Mesodermal cell (in vitro differentiated cells): ENCODE measurements around the gene RPS18.

ENCODE experiments used
- H3K27ac ChIP-seq: 2 replicates; pipeline ENCODE4 v1.7.0; 2013; ENCODE audit warnings: mild to moderate bottlenecking, low read depth, low read length, moderate library complexity; ENCODE audit not compliant: severe bottlenecking
- H3K36me3 ChIP-seq: 2 replicates; pipeline ENCODE4 v1.7.1; 2013; ENCODE audit warnings: mild to moderate bottlenecking, low read length, moderate library complexity; ENCODE audit not compliant: control insufficient read depth, insufficient read depth
- H3K4me1 ChIP-seq: one replicate; pipeline ENCODE4 v1.7.1; 2013; ENCODE audit warnings: mild to moderate bottlenecking, low read length; ENCODE audit not compliant: insufficient read depth, control insufficient read depth, poor library complexity, severe bottlenecking
- H3K4me3 ChIP-seq: 2 replicates; pipeline ENCODE4 v1.7.0; 2013; ENCODE audit warnings: low read length, control low read depth, mild to moderate bottlenecking; ENCODE audit not compliant: insufficient read depth, poor library complexity, severe bottlenecking; ENCODE audit errors: extremely low read depth
- H3K9me3 ChIP-seq: 2 replicates; pipeline ENCODE4 v1.7.1; 2013; ENCODE audit warnings: mild to moderate bottlenecking, low read length, moderate library complexity; ENCODE audit not compliant: control insufficient read depth
- WGBS, 2 experiments: methylation state at CpG; one replicate each; pipeline ENCODE4 v1.1.5; 2013; ENCODE audit warnings: missing lambda C conversion rate in 2 of 2; ENCODE audit not compliant: insufficient coverage in 2 of 2; 5-methylcytosine and 5-hydroxymethylcytosine counted together

The RPS18 gene

GRCh38 chr6:33316603-33317418 is 44.9 kb downstream of the RPS18 start:
- WGBS, 2 experiments, result 79 to 82% methylated on average over 14 to 19 of the region's 19 CpGs
- Histone ChIP-seq H3K9me3 (no peaks in the 10 kb centered on the region), H3K27ac (no peak overlapping the region), H3K4me1 (peaks cover 36% of the 10 kb centered on the region), H3K36me3 (peaks cover 43% of the 10 kb centered on the region), H3K4me3 (peak overlapping the region; percentile 58)

DNA sequence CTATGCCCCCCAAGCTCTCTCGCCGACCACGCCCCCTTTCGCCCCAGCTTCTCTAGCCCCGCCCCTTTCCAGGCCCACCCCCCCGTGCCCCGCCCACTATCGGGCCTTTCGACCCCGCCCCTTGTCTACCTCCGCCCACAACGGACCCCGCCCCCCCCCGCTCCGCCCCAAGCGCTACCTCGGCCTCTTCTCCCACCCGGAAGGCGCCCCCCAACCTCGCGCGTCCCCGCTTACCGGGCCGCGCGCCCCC is 45.5 kb downstream of the RPS18 start:
- H3K4me1 ChIP-seq, result peaks cover 36% of the 10 kb centered on the region
- H3K36me3 ChIP-seq, result peaks cover 43% of the 10 kb centered on the region
- H3K4me3 ChIP-seq, result peak overlapping the region; percentile 58
- no peaks in the 10 kb centered on the region for H3K9me3 ChIP-seq
- peak overlapping the region; percentile 88 for H3K27ac ChIP-seq
- no CpG with 5 or more reads among the region's 27 CpGs for WGBS, 2 experiments

GRCh38 chr6:33317669-33318425 is 46.0 kb downstream of the RPS18 start, which contains the start of gene ZBTB22:
ZBTB22 (minus strand) TSS chr6:33317744; CDS start chr6:33316916, 828 bp downstream.
- WGBS, 2 experiments, result 0 to 2% methylated on average over 28 to 32 of the region's 44 CpGs
- Histone ChIP-seq H3K4me3 (peak within 1 kb of the TSS; percentile 58), H3K36me3 (peaks cover 43% of the 10 kb centered on the region), H3K27ac (peak within 1 kb of the TSS; percentile 88), H3K9me3 (no peaks in the 10 kb centered on the region), H3K4me1 (peaks cover 36% of the 10 kb centered on the region)

DNA sequence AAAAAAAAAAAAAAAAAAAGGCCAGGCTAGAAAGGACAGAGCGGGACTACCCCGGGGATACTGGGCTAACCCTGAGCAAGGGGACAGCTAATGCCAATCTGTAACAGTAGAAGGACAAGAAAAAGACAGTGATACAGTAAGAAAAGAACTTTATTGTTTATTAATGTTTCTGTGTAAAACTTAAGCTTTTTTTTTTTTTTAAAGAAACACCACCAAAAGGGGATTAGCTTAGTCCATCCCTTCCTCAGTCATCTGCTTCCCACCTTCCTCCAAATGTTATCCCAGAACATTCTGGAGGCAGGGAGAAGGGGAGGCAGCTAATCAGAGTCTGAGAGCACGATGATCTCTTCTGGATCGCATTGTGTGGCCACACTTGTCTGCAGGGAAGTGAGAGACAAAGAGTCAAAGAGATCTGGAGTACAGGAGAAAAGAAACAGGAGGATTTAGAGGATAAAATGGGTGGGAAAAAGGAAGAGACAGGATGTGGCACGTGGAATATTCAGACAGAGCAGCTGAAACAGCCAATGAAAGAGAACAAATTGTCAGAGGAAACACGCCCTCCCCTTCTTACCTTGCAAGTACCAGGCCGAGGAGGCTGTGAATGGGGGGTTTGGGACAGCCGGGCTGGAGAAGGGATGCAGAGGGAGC is 46.7 kb downstream of the RPS18 start:
- peak overlapping the region; percentile 88 for H3K27ac ChIP-seq
- H3K4me1 ChIP-seq, result peaks cover 36% of the 10 kb centered on the region
- H3K9me3 ChIP-seq, result no peaks in the 10 kb centered on the region
- 56 to 79% methylated on average over 4 to 5 of the region's 8 CpGs for WGBS, 2 experiments
- peaks cover 43% of the 10 kb centered on the region for H3K36me3 ChIP-seq
- peak overlapping the region; percentile 58 for H3K4me3 ChIP-seq

GRCh38 chr6:33319939-33320314 is 48.1 kb downstream of the RPS18 start:
- Histone ChIP-seq H3K36me3 (peaks cover 43% of the 10 kb centered on the region), H3K4me3 (no peak overlapping the region), H3K9me3 (no peaks in the 10 kb centered on the region), H3K27ac (peak overlapping the region; percentile 20), H3K4me1 (peaks cover 30% of the 10 kb centered on the region)
- WGBS, 2 experiments, result 93 to 95% methylated on average over 3 of the region's 3 CpGs

- Histone ChIP-seq H3K27ac (peak overlapping the region; percentile 31), H3K4me3 (no peak overlapping the region), H3K36me3 (peaks cover 38% of the 10 kb centered on the region), H3K9me3 (no peaks in the 10 kb centered on the region), H3K4me1 (peaks cover 28% of the 10 kb centered on the region)
- WGBS, 2 experiments, result 90% methylated on average over 30 to 32 of the region's 32 CpGs
These were observed 48.7 kb downstream of the RPS18 start for GRCh38 chr6:33320315-33321181.

GRCh38 chr6:33321227-33321626 is 49.4 kb downstream of the RPS18 start:
- Histone ChIP-seq H3K27ac (no peak overlapping the region), H3K36me3 (peaks cover 31% of the 10 kb centered on the region), H3K4me3 (peak overlapping the region; percentile 86), H3K4me1 (peaks cover 28% of the 10 kb centered on the region), H3K9me3 (no peaks in the 10 kb centered on the region)
- WGBS, 2 experiments, result 85 to 88% methylated on average over 7 to 9 of the region's 9 CpGs

DNA sequence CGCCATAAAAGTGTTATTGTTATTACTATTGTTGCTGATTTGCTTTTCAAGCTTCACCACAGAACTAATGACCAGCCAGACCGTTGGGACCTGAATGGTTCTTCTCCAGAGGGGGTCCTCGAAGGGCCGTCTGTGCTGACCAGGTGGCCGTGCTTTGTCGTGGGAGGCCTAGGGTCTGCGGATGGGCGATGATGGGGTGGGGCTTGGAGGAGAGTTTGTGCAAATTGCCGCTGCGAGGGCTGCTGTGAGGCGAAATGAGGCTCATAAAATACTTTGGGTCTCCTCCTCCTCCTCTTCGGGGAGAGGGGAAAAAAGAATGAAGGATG is 51.7 kb downstream of the RPS18 start:
- H3K9me3 ChIP-seq, result no peaks in the 10 kb centered on the region
- peaks cover 24% of the 10 kb centered on the region for H3K4me1 ChIP-seq
- H3K27ac ChIP-seq, result no peak overlapping the region
- WGBS, 2 experiments, result 3 to 10% methylated on average over 8 to 10 of the region's 12 CpGs
- peak overlapping the region; percentile 86 for H3K4me3 ChIP-seq
- H3K36me3 ChIP-seq, result peaks cover 29% of the 10 kb centered on the region

- H3K27ac ChIP-seq, result no peak overlapping the region
- peaks cover 24% of the 10 kb centered on the region for H3K36me3 ChIP-seq
- no peaks in the 10 kb centered on the region for H3K9me3 ChIP-seq
- H3K4me1 ChIP-seq, result peaks cover 19% of the 10 kb centered on the region
- 20% methylated on average over 1 of the region's 7 CpGs; no CpG with 5 or more reads in 1 of the 2 experiments for WGBS, 2 experiments
- no peak overlapping the region for H3K4me3 ChIP-seq
These were observed 52.2 kb downstream of the RPS18 start for GRCh38 chr6:33324125-33324524.
